Stimulated activated CD8-positive, alpha-beta memory T cell treated with anti-CD3 and anti-CD28 coated beads, Interleukin-7, amount 100 ng/mL, for 1 hour (primary cell): ENCODE measurements around the gene GSDME.

Experiments
- DNase-seq, 2 donors: peaks; one replicate each; pipeline ENCODE4 v3.0.0-alpha.2; 2020; ENCODE audit warnings: low read depth in 2 of 2

Gene GSDME

DNA sequence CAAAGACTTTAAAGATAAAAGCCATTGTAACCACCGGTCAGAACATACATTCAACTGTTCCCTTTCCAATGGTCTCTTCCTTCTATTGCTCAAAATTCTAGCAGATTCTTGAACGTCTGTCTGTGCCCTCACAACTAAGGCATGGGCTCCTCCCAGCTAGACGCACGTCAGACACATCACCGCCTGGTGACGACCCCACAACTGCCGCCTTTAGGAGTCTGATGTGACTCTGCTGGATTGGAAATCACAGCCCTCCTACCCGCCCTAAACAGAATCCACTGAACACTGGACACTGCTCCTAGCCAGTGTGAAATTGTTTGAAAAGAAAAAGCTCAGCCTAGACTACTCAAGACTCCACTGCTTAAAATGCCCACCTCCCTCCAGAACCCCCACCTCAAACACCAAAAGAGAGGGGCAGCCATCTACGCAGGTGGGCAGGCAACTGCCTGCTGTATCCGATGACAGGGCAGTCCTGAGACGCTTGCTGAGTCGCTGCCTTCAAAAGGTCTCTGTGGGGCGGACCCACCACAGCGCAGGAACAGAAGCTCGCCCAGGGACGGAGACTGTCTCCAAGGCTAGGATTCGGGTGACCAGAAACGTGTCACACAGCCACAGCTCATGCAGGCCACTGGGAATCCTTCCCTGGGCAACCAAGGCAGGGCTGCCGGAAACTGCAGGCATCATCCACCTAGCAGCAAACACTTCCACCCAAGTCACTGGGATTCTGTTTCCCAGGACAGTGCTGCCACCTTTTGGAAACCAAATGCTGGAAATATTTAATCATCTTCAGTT, 34.7 kb downstream of the GSDME start:
- DNase-seq: no peak

DNA sequence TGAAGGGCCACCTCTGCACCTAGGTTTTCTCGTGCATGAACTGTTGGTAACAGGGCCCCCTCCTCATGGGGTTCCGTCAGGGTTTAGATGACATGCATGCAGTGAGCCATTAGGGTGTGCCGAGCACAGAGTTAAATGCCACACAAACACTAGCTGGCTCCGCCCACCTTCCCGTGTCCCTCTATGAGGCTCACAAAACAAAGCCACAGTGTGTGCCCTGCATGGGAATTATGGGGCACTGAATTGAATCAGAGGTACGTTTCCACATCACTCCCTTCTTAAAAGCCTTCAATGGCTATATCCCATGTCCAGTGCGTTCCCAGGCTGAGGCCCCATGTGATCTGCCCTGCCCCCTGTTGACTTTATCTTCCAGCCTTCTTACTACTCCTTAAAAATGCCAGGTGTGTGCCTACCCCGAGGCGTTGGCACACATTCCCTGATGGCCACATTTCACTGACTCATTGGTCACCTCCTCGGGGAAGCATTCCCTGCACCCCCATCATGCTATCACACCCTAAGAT, 35.7 kb downstream of the GSDME start:
- DNase-seq: no peak

DNA sequence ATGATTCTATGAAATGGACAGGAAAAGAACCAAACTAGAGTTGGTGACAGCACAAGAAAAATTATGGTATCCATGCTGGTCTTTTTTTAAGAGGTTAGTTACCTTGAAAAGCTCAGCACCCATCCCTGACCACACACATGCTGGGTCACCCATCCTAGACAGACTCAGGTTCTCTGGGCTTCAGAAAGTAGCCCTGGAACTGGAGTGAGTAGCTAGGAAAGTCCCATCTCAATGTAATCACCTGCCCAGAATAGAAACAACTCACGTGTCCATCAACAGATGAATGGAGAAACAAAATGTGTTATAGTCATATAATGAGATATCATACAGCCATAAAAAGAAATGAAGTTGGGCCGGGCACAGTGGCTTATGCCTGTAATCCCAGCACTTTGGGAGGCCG, 37.0 kb downstream of the GSDME start:
- DNase-seq: no peak

DNA sequence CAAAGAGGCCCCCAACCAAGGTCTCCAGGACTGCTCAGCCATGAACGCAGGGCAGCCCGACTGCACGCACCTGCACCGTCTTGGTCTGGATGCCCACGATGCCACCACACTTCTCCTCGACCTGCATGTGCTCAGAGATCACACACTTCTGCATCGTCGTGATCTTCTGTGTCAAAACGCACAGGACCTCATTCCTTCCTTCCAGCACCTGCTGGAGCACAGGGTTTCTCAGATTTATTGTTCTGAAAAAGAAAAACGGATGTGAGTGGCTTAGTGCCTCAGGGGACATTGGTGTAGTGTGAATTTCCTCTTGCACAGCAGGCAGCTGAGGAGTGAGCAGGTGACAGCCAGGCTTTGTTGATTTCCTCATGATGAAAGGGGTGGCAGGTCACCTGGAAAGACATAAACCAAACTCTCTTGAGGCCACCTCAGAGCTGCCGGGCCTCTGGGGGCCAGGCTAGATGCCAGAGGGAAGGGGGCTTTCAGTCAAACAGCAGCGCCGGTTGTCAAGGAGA, 38.2 kb downstream of the GSDME start:
- DNase-seq: no peak

DNA sequence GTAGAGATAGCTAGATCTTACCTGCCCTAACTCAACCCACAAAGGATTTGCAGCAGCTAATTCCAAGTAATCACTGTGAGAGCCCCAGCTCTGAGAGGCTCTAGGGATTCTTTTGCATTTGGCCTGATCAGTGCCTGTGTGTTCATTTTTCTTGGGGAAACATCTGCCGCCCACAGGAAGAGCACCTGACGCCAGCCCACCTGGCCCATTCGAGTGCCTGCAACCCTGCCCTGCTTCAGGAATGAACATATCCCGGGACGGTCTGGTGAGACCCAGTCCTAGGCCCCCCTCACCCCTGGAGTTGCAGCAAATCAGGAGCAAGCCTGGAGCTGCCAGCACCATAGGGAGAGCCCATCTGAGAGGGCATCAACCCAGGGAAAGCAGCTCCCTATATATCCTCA, 38.8 kb downstream of the GSDME start:
- DNase-seq: no peak

DNA sequence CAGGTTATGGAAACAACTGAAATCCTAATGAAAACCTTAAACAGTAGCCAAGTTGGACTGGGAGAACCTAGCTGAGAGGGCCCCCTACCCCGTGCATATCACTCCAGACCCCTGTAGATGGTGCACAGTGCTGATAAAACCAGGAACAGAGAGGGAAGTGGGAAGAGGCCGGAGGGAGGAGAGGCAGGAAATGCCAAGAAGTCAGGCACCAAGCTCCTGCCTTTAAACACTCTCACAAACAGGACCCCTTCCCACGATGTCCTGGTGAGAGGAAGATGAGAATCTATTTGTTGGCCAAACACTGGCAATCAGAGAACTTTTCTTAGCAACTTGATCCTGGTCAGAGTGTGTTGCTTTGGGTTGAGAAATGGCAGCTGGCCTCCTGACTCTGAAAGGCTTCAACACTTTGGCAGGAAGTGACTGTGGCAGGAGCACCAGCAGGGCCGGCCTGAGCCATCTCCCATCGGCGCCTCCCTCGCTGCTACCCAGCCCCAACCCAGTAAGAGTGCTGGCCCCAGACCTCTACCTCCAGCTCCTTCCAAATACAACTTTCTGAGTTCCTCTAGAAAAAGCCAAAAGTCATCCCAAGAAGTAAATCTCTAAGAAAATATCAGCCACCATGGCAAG, 39.5 kb downstream of the GSDME start:
- no peak for DNase-seq

DNA sequence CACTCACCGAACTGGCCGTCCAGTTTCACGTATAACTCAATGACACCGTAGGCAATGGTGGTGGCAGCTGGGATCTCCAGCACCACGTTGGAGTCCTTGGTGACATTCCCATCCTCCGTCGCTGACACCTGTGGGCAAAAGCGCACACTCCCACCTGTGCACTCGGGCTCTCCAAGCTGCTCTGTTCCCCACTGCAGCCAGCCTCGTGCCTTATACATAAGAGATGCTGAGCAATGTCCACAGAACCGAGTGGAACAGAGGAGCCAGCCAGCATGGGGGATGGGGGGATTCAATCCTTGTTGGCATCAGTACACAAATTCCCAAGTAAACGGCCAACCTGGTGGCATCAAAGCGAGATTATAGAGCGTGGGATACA, 40.0 kb downstream of the GSDME start:
- no peak for DNase-seq

DNA sequence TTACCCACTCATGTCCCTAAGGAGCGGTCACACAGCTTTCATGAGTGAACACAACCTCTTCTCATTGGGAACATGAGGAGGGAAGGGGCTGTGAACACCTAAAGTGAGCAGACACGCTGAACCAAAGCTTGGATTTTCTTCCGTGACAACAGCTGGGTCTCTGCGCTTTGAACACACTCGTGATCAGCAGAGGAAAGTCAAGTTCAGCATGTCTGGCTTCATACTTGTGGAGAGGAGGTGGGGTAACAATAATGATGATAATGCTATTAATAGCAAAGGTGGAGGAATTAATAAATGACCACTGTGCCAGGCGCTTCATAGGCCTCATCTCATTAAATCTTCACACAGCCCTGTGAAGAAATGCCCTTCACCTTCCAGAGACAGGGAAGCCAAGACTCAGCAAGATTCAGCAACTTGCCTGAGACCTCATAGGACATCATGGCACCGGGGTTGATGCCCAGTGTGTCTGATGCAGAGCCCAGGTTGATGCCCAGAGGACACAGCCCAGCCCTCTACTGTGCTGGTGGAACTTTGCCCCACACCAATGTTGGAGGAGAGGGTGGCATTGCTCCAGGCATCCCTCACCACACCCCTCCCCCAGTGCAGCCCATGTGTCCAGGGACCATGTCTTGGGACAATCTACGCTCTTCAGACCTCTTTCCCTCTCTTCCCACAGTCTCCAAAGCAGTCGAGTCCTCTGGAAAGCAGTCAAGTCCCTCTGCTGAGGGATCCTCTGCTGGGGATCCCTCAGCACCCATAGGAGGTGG, 40.6 kb downstream of the GSDME start:
- DNase-seq: no peak

DNA sequence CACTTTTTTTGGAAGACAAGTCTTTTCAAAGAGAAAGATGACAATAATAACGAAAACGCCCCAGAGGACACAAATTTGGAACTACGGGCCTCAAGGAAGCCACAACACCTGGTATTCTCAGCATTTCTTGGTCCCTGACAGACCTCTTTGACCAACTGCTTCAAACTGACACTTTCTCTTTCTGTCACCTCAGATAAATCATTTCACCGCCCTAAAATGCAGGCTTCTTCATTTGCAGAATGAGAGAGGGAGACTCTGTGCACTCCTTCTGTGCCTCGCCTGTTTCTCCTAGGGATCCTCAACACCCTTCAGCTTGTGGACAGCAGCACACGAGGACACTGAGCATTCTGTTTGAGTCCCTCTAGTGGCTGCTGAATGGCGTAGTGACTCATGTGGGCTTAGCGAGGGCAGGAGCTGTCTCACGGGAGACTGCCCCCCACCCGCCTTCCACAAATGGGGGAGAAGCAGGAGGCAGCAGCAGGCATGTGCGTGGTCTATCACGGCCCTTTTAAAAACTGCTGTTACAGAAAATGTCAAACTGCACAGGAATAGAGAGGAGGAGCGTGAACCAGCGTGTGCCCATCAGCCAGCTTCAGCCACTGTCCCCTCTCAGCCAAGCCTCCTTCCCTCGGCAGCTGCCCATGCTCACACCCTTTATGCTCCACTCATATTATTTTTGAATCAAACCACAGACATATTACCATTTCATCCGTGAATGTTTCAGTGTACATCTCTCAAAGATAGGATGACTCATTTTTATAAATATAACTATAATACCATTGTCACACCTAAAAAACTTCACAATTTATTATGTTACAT, 41.4 kb downstream of the GSDME start:
- no peak for DNase-seq

DNA sequence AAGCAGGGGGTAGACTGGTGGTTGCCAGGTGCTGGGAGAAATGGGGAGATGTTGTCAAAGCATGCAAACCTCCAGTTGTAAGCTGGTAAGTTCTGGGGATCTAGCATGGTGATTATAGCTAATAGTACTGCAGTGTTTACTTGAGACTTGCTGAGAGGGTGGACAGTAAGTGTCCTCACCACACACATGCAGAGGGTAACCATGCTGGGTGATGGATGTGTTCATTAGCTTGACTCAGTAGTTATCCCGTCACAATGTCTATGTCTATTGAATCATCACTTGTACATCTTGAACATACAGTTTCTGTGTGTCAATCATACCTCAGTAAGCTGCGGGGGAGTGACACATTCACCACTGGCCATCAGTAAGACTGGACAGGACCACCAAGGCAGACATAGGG, 42.1 kb downstream of the GSDME start:
- DNase-seq: no peak

DNA sequence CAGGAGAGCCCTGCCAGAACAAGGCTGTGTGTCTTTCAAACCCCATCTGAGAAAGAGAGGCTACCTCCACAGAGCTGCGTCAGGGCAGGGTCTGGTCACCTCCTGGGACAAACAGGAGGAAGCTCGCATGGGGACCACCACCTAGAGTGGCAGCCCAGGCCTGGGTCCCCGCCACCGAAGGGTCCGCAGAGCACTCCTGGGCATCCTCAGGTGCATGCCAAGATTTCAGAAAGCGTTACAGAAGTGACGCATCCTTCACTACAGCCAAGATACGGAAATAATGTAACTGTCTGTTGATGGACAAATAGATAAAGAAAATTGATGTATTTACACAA, 42.6 kb downstream of the GSDME start:
- DNase-seq: no peak

DNA sequence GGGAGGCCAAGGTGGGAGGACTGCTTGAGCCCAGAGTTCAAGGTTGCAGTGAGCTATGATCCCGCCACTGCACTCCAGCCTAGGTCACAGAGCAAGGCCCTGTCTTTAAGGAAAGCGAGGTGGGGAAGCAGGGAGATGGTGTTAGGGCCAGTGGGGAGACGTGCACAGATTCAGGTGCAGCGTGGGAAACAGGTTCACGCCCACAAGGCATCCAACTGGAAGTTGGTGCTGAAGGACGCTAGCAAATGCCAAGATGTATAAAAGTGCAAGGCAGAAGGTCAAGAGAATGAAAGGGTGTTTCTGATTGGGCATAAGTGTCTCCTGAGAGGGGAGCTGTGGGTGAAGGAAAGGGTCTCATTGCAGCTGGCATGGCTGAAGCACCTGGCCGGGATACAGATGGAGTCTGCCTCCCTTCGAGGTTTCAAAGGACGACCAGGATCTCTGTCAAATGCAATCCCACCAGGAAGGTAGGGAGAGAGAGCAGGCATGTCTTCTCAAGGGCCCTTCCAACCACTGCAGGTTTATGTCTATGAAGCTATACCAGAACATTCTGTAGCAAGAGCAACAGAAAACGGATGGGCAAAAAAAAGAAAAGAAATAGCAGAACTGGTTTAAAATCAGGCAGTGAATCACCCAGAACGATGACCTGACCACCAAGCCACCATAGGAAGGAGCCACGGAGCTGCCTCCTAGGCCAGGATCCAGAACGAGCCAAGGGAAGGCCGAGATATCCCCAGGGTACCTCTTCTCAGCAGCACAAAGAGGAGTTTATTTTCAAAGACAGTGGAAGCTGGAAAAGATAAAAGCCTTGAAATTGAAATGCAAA, 43.2 kb downstream of the GSDME start:
- DNase-seq: no peak

DNA sequence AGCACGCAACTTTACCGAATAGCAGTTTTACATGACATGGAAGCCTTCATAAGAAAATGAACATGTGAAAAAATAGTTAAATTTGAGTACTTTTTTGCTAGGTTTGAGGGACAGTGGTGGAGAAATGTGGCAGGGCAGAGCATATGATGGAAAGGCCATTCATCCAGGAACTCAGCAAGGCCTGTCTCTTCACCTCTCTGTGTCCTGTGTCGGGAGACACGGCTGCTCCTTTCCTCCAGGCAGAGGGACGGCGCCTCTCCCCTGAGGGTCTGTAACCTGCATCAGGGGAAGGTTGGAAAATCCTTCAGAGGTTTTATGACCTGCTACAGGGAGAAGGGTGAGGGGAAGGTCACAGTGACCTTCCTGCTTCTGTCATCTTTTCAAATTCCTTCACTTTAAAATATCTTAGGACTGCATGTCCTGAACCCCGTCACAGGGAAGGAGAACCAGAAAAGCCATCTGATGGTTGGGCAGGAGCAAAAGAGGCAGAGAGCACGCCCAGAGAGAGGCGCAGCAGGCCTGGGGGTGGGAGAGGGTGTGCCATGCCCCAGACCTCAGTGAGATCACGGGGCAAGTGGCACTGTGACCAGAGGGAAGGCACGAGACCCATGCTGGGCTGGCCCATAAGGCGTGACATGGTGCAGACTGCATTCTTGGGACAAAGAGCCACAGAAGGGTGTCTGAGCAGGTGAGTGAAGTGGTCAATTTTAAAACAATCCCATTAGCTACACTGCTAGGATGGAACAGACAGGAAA, 44.0 kb downstream of the GSDME start:
- DNase-seq: no peak

DNA sequence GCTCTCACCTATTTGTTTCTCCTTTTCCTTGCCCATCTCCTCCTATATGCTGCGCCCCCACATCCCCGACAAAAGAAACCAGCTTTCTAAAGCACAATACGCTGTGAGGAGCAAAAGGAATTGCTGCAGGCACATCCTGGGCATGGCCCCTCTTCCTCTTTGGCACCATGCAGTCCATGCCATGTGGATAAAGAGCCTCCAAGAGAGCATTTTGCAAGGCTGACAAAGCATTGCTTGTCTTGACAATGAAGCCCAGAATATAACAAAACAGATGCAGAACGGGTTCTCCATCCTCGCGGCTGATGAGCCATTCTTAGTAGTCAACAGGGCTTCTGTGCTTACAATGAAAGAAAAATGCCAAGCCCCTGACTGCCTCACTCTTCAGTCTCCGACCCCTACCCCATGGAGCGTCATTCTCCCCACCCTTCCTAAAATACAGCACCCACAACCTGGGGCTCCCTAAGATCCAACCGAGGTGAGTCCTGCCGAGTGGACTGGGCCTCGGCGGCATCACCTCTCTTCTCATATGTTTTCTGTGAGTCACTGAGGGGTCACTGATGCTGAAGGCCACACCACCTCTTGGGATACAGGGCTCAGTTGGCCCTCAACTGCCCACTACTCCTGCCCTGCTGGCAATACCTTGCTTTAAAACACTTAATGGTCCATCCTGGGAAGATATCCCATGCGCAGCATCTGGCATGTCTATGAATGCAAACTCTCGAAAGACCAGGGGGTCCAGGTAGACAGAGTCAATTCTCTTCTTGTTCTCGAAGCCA, 47.5 kb downstream of the GSDME start:
- DNase-seq: no peak

DNA sequence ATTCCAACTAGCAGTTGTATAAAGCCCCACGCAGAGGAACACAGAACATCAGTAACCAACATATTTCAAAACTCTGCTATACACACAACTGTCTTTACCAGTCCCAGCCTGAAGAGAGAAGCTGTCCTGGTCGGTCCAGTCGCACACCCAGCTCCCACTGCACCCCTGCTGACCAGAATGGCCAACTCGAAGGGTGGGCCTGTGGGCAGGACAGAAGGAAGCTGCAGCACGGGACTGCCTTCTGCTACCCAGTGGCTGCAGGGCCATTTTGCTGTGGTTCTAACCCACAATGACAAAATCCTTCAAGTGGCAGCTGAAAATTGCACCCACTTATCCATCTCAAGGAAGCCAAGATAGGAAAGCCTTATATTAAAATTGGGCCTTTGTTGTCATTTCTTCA, 48.2 kb downstream of the GSDME start:
- DNase-seq: no peak

DNA sequence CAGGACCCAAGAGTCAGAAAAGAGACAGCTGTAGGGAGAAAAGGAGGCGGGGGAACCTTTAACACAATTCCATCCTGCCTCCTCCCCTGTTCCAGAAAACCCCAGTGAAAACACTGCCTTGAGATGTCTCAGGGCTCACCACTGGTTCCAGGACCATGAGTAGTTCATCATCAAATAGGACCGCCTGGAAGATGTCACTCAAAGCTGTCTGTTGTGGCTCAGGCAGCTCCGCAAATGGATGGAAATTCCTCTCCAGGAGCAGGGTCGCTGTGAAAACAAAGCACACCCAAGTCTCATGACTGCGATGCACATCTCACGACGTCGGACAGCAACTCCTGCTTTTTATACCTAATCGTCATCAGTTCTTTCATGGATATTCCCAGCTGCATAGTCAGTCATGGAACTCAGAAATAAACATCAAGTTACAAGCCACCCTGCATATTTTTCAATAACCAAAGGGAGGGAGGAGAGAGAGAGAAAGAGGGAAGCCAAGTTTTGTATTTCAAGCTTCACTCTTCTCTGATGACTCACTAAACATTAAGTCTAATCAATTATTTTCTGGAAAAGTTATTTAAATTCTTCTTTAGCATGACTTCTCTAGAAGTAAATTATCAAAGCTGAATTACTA, 49.2 kb downstream of the GSDME start:
- DNase-seq: no peak

DNA sequence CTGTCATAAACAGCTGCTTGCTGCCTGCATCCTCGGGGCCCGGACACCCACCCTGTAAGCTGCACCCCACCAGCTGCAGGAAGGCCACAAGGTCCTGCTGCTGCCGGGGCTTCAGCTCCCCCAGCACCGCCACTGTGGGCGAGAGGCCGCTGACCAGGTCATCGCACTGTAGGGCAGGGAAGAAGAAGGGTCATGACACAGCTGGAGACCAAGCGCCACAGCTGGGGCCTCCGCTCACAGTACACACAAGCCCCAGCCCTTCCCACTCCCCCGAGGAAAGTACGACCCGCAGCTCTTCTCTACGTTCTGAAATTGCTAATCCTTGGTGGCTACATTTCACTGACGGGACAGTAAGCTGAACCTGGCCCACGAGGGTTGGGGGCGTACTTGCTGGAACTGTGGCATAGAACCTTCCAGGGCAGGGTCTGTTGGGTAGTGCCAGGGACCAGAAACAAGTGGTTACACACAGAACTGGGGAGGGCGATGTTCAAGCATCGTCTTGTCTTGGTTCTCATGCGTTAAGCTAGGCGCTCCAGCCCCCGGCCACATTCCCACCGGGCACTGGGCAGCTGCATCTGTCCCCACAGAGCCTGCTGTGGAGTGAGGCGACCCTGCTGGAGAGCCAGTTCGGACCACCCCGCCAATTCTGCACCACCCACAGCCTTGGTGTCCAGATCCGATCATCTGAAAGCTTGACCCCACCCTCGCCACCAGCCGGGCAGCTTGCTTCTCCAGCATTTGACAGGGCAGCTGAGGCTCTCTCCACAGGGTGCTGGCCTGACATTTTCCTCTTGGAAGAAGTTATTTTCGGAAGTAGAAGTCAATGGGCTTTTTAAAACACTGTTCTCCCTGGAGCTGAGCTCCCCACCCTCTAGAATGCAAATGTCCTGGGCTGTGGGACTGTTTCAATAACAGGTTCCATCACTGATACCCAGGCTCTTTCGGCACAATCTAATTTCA, 50.8 kb downstream of the GSDME start:
- DNase-seq: no peak
